Heart right ventricle (tissue), 16 donors: ENCODE data around the gene ADCY5. TPM values are rescaled to one million over a fixed set of nuclear protein-coding genes. Genes with fewer than 3 reads are reported as not detected.

ENCODE experiments used
- ATAC-seq, 8 donors: fragments of 200-7000 bp; cut with Tn5 transposase; one replicate each; pipeline ENCODE4 v1.9.1; 2020; ENCODE audit warnings: mild to moderate bottlenecking in 8 of 8, moderate library complexity in 8 of 8, moderate number of reproducible peaks in 1 of 8
- DNase-seq, 2 donors: peaks; one replicate each; pipeline ENCODE4 v3.0.0-alpha.2; 2020
- H3K27ac ChIP-seq, 10 donors: fragments of 200-600 bp; sonication (generic) in 2 of 10; one replicate each; pipeline versions ENCODE4 v1.5.0 to v1.8.0; 2020 to 2022; ENCODE audit warnings: mild to moderate bottlenecking in 3 of 10
- H3K27me3 ChIP-seq, 7 donors: fragments of 200-600 bp; one replicate each; pipeline ENCODE4 v1.8.0; 2021 to 2022; ENCODE audit warnings: mild to moderate bottlenecking in 2 of 7
- H3K36me3 ChIP-seq, 9 donors: fragments of 200-600 bp; sonication (generic) in 1 of 9; one replicate each; pipeline versions ENCODE4 v1.5.0 to v1.8.0; 2020 to 2022; ENCODE audit warnings: mild to moderate bottlenecking in 2 of 9
- H3K4me1 ChIP-seq, 9 donors: fragments of 200-600 bp; sonication (generic) in 1 of 9; one replicate each; pipeline versions ENCODE4 v1.5.0 to v1.8.0; 2020 to 2022; ENCODE audit warnings: mild to moderate bottlenecking in 4 of 9
- H3K4me3 ChIP-seq, 10 donors: fragments of 200-600 bp; sonication (generic) in 2 of 10; one replicate each; pipeline versions ENCODE4 v1.5.0 to v1.8.0; 2020 to 2022; ENCODE audit warnings: mild to moderate bottlenecking in 7 of 10, moderate library complexity in 2 of 10
- H3K9me3 ChIP-seq, 11 donors: fragments of 200-600 bp in 10 of 11; sonication (generic) in 2 of 11; one replicate each; pipeline versions ENCODE4 v1.5.0 to v1.8.0; 2013 to 2022; ENCODE audit warnings: mild to moderate bottlenecking in 2 of 11, control low read depth in 1 of 11, moderate library complexity in 1 of 11
- CTCF ChIP-seq, 9 donors: fragments of 200-600 bp; sonication (generic) in 2 of 9; IDR thresholded peaks; one replicate each; pipeline versions ENCODE4 v1.5.0 to v1.8.0; 2021 to 2022; ENCODE audit warnings: antibody characterized with exemption in 9 of 9, mild to moderate bottlenecking in 5 of 9, moderate library complexity in 1 of 9
- WGBS, 2 donors: extraction: QIAGEN DNeasy Blood & Tissue Kit; methylation state at CpG; one replicate each; pipeline ENCODE4 v1.1.7; 2013; ENCODE audit warnings: inconsistent platforms in 1 of 2; 5-methylcytosine and 5-hydroxymethylcytosine counted together
- intact Hi-C, 10 donors: fragments of 100-400 bp; cut with DNase I; formaldehyde crosslinking; loops; one replicate each; pipeline versions ENCODE4 v1.11.1 to v1.14.2; 2022
- polyA plus RNA-seq, 2 donors: library from polyadenylated mRNA; stranded (reverse); fragments of 200-250 nt; gene quantifications; one replicate each; pipeline ENCODE4 v1.2.3, GENCODE V29; 2013
- total RNA-seq, 10 donors: library from RNA; stranded (reverse); fragmentation: NEBNext Ultra II Directional in 3 of 10; extraction: Animal tissue kit (Norgen Biotek cat#: 25700) in 3 of 10; gene quantifications; one replicate each; pipeline versions ENCODE4 v1.2.1 to v1.2.4, GENCODE V29; 2021 to 2023
- donor health status: Arrhythmogenic right ventricular cardiomyopathy.
- donor health status: ischemic (EF 13 %, LVEDD 7.1; RV severe dilation, severe dysfunction).
- donor health status: healthy with polysubstance abuse.
- donor health status: DM: no; HTN: yes; CAD: no.
- donor health status: DM: no; HTN: no; CAD: no.
- donor health status: ischemic (EF 25% LVEDD 6.9; RV normal size, moderate dysfunction).
- donor health status: ischemic (EF 25% LVEDD 5.7; RV mildly dilated, moderate dysfunction).
- donor health status: healthy.
- donor health status: DM: yes; HTN: yes; CAD: no.
- donor health status: Ischemic cardiomyopathy.
- donor health status: ischemic (EF 35%, LVEDD 5.7; RV mildly dilated, moderate dysfunction).
- donor health status: nonischemic (EF 11% LVEDD 7.7; RV severe dilation, severe dysfunction).
- donor health status: DM: yes; HTN: yes; CAD: no.
- donor health status: PGD.
- donor health status: ischemic (EF 29% LVEDD 5.4; RV normal size, mild dysfunction).
- donor health status: nonischemic (EF 23%, LVEDD 6.1; RV moderate dilation, normal function).

ADCY5 gene
- total and polyA plus RNA-seq, 12 donors: 37.2 to 245 (median 198) TPM

GRCh38 chr3:123294296-123294938, 154.5 kb downstream of the ADCY5 start:
- TF ChIP-seq CTCF (IDR thresholded peaks at IDR 0.05): no peak
- intact Hi-C loops: no loop called here
- H3K36me3 ChIP-seq: peaks cover 0 to 94% (median 4%) of the 10 kb centered on the region in 9 donors
- H3K27me3 ChIP-seq: no peaks in the 10 kb centered on the region
- H3K27ac ChIP-seq: no peak overlapping the region
- H3K9me3 ChIP-seq: no peaks in the 10 kb centered on the region
- ATAC-seq (no peak), DNase-seq (no peak)
- H3K4me1 ChIP-seq: peaks cover 0 to 11% (median 0%) of the 10 kb centered on the region in 9 donors
- H3K4me3 ChIP-seq: no peak overlapping the region
- WGBS, 2 donors: 92 to 93% methylated on average over 13 of the region's 13 CpGs

GRCh38 chr3:123292321-123293310, 156.3 kb downstream of the ADCY5 start:
- 67 to 70% methylated on average over 15 of the region's 15 CpGs for WGBS, 2 donors
- H3K36me3 ChIP-seq: peaks cover 0 to 89% (median 4%) of the 10 kb centered on the region in 9 donors
- peak in 1 of 8 donors; percentile 10 for ATAC-seq

GRCh38 chr3:123291404-123291803, 157.5 kb downstream of the ADCY5 start:
- no peaks in the 10 kb centered on the region for H3K9me3 ChIP-seq
- intact Hi-C loops: no loop called here
- no peak overlapping the region for H3K27ac ChIP-seq
- WGBS, 2 donors: 59 to 72% methylated on average over 7 of the region's 7 CpGs
- H3K36me3 ChIP-seq: peaks cover 0 to 86% (median 4%) of the 10 kb centered on the region in 9 donors
- H3K4me3 ChIP-seq: no peak overlapping the region
- no peaks in the 10 kb centered on the region for H3K27me3 ChIP-seq
- no peak for DNase-seq
- TF ChIP-seq CTCF (IDR thresholded peaks at IDR 0.05): no peak
- peaks cover 0 to 12% (median 0%) of the 10 kb centered on the region in 9 donors for H3K4me1 ChIP-seq
- ATAC-seq: no peak

More at GRCh38 chr3:123292321-123293310, 156.3 kb downstream of the ADCY5 start:
- DNase-seq: no peak
- no peaks in the 10 kb centered on the region for H3K9me3 ChIP-seq
- H3K4me1 ChIP-seq: peaks cover 0 to 11% (median 0%) of the 10 kb centered on the region in 9 donors
- no peak overlapping the region for H3K4me3 ChIP-seq
- no peaks in the 10 kb centered on the region for H3K27me3 ChIP-seq
- TF ChIP-seq CTCF (IDR thresholded peaks at IDR 0.05): no peak
- intact Hi-C loops: no loop called here
- no peak overlapping the region for H3K27ac ChIP-seq

GRCh38 chr3:123290962-123291361, 157.9 kb downstream of the ADCY5 start:
- no peak for TF ChIP-seq CTCF (IDR thresholded peaks at IDR 0.05)
- H3K36me3 ChIP-seq: peaks cover 0 to 85% (median 4%) of the 10 kb centered on the region in 9 donors
- intact Hi-C loops: no loop called here
- no peaks in the 10 kb centered on the region for H3K27me3 ChIP-seq
- H3K9me3 ChIP-seq: no peaks in the 10 kb centered on the region
- H3K27ac ChIP-seq: peak overlapping the region in 1 of 10 donors; percentile 4
- peaks cover 0 to 14% (median under 1%) of the 10 kb centered on the region in 9 donors for H3K4me1 ChIP-seq
- DNase-seq (no peak), ATAC-seq (no peak)
- H3K4me3 ChIP-seq: no peak overlapping the region
- 83 to 85% methylated on average over 23 of the region's 23 CpGs for WGBS, 2 donors
